Amniotic epithelial cell (primary cell): Measurements from ENCODE around the gene OTX1.
"Not testable (repeated sequence)": the region's sequence is repeated elsewhere in the genome, so short reads cannot be mapped to it uniquely, and the experiment has no call there.

Experiments
- DNase-seq: peaks from one replicate; pipeline ENCODE4 v3.0.0-alpha.2; 2010; ENCODE audit warnings: low read depth

Gene OTX1

DNA sequence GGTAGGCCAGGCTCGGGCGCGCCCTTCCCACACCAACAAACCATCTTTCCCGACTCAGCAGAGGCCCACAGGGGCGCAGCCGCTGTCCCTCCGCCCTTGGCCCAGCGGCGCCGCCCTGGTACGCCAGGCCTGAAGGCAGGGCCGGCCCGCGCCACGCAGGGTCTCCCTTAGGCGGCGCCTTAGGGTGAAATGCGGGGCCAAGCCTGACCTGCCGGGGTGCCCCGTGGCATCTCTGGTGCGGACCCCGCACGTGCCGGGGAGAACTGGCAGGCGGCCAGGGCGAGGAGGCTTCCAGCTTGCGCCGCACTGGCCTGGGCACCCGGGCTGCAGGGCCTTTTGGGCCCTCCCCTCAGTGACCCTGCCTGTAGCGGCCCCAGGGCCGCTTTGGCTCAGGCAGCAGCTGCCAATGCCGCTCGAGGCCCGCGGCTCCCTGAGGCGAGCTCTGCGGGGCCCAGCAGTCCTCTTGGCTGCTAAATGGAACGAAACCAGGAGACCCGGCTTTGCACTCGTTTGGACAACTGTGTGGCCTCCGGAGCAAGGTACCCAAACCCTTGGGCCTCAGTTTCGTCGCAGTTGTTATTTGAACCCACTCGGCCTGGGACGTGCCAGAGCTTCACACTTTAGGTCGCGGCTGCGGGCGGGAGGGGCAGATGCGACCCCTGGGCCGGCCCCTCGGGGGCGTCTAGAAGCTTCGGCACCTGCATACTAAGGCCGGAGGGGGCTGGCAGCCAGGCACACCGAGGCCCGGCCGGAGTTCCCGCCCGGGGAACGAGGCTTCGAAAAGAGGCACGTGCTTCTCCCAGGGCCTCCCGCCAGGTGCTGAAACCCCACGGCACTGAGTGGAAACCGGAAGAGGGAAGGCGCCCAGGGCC is 8.5 kb downstream of the OTX1 start:
- DNase-seq = no peak

DNA sequence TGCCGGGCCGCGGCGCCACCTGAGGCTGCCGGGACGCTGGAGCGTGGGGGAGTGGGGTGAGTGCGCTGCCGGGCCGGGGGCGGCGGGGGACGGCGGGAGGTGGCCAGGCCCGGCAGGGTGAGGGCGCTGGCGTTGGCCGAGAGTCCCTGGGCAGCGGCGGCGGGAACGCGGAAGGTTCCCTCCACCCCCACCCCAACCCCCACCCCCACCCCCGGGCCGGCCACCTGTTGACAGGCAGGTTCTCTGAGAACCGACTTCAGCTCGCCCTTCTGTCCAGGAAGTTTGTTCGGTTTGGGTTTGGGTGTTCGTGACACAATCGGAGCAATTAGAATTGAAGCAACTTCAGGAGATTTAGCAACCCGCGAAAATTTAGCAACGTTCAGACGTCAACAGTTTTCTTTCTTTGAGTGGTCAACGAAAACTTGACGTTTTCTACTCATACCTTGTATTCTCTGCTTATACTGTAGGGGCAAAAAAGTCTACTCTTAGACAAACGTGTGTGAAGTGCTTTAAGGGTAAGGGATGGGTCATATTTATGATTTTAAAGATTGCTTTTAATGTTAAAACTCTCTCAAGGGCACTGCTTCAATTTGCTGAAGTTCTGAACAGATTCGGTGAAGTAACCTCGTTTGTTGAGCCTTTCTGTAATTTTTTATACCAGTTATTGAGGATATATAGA is 9.3 kb downstream of the OTX1 start:
- no peak for DNase-seq

DNA sequence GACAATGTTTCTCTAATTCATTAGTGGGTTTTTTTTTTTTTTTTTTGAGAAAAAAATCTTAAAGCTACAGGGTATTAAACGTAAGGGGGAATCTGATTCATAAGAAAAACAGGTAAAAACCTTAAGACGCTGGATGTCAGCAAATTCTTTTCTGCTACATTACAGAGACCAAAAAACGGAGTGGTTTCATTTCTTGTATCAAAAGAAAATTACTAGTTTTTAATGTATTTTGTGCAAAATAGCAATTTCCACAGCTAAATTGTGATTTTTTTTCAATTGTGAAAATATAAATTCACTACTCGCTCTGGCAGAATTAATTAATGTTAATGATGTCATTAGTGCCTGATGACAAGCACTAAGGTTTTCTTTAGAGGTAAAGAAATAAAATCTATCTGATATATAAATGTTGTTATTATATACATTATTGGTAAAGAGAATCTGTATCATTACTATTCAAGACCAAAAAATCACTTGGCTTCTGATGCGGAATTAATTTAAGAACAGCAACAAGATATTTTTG is 9.9 kb downstream of the OTX1 start:
- no peak for DNase-seq

DNA sequence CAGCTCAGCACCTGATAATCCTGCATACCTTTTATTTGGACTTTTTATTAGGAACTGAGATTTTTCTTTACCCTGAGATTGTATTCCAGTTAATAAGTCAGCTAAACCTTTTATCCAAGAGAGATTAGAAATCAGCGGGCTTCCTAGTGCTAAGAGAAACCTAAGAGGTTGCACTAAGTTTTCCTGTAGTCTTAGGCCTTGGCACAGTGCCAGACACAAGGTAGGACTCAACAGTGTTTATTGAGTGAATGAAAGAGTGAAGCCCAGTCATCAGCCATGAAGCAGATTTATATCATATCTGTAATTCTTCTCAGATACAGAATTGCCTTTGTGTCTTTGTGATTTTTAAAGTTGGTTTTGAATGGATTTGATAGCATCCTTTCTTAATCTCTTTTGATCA is 13.6 kb downstream of the OTX1 start:
- DNase-seq = no peak

DNA sequence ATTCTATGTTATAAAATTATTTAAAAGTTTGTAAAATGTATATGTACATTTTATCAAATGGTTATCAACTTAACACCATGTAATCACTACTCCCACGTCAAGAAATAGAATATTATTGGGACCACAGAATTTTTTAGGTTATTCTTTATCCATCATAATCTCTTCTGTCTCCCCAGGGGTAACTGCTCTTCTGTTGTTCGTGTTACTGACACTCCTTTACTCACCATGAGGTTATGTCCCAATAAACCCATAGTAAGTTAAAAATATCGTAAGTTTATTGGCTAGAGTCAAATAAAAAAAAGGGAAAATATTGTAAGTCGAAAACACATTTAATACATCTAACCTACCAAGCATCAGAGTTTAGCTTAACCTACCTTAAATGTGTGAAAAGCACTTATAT is 14.0 kb downstream of the OTX1 start:
- DNase-seq = no peak

DNA sequence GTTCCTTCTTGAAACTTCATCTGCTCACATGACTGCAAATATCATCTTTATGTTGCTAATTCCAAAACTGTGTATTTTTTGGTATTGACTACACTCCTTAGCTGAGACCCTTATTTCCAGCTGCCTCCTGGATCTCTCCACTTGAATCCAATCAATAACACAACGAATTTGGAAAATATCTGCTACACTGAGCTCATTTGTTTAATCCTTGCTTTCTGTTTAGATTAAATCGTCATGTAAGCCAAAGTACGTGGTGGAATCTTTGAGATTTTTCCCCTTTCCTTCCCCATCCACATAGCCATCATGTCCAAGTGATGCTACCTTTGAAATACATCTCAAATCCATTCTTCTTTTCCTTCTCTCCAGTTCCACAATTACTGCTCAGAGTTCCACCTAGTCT is 15.6 kb downstream of the OTX1 start:
- no peak for DNase-seq

DNA sequence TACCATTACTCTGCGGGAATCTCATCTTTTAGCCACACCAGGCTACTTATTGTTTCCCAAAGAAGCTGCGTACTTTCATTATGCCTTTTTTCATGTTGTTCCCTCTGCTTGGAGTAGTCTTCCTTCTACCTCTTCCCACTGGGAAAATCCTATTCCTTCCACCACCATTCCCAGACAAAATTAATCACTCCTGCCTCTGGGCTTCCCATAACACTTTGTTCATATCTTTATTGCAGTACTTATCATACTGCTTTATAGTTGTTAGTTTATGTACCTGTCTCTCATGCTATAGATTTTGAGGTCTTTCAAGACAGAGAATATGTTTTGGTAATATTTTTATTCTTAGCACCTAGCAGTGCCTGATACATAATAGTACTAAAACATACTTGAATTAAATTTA is 16.2 kb downstream of the OTX1 start:
- DNase-seq = no peak

DNA sequence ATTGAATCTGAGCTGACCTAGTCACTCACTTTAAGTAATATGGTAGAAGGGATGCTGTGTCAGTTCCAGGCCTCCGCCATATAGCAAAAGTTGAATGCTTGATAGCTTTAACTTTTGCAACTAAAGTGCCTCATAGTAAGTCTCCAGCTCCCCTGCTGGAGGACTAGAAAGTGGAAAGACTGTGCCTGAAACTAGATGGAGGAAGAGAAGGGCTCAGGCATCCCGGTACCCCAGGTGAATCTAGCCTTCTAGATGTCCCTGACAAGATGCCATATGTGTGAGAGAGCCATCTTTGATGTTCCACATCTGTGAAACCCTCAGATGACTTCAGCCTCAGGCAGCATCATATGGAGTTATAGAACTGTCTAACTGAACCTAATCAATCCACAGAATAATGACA is 21.0 kb downstream of the OTX1 start:
- no peak for DNase-seq

DNA sequence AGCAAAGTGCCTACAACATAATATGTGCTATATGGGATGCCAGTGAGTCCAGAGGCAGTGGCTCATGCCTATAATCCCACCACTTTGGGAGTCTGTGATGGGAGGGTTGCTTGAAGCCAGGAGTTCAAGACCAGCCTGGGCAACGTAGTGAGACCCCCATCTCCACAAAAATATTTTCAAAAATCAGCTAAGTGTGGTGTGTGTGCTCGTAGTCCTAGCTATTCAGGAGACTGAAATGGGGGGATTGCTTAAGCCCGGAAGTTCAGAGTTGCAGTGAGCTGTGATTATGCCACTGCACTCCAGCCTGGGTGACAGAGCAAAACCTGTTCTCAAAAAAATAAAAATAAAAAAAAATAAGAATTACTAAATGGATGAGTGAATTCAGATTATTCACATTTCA is 23.4 kb downstream of the OTX1 start:
- DNase-seq = no peak

DNA sequence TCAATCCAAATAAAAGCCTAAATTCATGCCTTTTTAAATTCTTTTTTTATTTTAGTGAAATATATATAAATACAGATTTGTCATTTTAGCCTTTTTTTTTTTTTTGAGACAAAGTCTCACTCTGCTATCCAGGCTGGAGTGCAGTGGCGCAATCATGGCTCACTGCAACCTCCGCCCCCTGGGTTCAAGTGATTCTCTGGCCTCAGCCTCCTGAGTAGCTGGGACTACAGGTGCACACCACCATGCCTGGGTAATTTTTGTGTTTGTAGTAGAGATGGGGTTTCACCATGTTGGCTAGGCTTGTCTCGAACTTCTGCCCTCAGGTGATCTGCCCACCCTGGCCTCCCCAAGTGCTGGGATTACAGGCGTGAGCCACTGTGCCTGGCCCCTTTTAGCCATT is 23.8 kb downstream of the OTX1 start:
- DNase-seq = not testable (repeated sequence)

DNA sequence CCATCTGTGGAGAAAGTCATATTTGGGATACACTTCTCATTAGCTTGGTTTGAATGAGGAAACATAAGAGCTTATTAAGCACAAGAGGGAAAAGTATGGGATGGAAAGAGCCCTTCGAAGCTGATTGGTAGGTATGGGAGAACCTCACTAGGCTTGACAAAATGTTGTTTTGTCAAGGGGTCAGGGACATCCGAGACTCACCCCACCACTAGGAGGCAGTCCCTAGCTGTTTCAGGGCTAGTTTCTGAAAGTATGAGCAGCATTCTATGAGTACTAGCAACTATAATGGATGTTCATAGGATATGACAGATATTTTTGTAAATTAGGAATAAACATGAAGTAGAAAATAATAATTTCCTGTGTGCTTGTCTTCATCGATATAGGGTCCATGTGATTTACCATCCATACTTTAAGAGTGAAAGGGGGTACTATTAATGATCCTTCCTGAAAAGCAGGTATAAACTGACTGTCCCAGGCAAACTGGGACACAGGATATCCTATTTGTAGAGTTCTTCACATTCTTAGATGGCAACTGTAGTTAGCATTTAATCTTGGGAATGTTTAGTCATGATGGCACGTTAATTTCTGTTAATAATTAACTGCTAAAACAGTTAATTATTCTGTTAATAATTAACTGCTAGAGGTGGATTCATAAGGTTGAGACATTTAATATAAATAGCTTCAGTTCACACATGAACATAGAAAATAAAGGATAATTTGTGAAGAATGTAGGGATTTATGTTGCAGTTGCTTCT is 28.4 kb downstream of the OTX1 start:
- no peak for DNase-seq

DNA sequence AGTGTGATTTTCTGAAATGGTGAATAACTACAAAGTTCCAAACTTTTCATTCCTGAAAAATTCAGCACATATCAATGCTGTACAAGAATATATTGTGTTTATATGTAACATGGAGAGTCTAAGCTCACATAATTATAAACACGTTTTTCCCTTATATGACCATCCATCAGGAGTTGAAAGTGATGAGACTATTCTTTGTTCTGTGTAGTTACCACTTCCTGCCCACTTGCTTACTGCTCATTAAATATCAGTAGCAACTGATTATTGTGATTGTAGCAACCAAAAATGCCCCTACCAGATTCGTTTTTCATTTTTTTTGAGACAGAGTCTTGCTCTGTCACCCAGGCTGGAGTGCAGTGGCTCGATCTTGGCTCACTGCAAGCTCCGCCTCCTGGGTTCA is 30.8 kb downstream of the OTX1 start:
- no peak for DNase-seq

DNA sequence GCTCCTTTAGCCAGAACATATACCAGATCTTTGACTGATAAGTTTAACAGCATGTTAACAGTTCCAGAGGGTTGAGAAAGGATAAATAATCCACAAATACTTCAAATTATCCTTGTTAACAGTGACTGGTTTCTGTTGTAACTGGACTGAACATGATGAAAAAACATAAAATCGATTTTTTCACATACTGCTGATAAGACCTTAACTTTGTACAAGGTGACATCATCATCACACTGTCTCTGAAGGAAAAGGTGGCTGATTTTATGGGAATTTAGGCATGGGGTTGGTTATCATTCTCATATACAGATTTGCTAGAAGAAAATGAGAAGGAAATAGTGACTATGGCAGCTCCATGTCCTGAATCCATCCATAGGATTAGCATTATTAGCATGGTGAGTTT is 36.1 kb downstream of the OTX1 start:
- DNase-seq = no peak

DNA sequence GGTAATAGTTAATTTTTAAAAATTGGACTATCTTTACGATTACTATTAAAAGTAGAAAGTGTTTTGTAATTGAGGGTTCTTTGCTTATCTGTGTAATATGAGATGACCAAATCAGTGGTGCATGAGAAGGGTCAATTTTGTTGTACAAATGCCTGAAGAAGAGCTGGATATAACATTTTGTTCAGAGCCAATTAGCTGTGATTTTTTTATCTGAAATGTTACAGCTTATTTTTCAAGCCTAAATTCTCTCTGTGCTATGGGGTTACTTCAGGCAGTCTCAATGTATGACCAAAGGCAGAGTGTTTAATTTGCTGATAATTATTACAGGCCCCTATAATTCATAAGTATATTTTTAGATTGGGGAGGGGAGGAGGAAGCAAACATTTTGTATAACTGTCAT is 41.8 kb downstream of the OTX1 start:
- no peak for DNase-seq

DNA sequence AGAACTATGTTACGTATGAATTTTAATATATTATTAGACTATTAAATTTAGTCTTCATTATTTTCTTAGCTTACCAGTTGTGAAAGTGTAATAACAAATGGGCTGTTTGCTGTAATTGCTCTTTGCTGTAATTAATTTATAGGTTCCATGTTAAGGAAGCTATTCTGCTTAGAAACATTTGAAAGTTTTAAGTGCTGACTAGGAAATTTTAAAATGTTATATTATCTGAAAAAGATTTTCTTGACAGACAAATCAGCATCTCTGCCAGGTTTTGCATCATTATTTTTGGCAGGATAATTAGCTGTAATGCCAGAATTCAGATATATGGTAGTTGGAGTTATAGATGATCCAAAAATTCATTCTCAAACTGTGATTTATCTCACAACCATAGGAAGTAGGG is 42.2 kb downstream of the OTX1 start:
- DNase-seq = no peak

DNA sequence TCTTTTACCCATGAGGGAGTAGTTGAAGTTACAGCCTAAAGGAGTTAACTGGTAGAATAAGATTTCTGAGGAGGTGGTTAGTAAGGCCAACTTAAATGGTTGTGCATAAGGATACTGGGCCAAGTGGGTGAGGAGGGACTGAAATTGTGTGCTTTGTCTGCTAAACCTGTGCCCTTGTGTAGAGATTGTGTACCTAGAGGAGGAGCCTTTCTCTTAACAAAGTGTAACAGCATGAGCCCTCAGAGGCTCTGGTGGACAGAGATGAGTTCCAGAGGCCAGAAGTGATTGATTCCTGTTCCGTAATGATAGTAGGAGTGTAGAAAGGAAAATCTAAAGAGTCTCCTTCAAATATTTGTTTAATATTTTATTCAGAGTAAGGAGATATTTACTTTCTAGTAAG is 42.9 kb downstream of the OTX1 start:
- no peak for DNase-seq

DNA sequence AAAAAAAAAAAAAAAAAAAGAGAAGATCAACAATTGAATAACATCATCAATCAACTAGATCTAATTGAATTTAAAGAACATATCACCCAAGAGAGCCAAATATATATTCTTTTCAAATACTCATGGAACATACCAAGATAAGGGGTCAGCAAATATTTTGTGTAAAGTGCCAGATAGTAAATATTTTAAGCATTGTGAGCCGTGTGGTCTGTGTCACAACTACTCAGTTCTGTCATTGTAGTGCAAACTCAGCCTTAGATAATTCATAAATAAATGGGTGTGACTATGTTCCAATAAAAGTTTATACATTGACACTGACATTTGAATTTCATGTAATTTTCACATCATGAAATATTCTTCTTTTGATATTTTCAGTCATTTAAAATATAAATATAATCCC is 45.9 kb downstream of the OTX1 start:
- DNase-seq = no peak

DNA sequence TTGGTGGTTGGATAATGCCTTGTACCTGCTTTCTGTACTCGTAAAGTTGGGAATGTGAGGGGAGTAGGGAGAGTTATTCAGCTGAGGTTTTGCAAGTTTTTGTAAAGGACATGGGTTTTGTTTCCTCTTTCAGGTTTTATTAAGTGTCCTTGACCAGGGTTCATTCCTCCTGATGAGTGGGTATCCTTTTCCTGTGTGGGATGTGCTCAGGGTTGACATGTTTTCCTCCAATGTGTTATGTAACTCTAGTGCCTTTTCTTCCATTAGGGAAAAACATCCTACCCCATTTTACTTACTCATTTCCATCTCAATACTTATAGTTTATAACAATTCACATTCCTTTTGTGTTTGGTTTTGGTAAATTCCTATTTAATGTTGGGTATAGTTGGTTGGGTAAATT is 48.4 kb downstream of the OTX1 start:
- DNase-seq = no peak

DNA sequence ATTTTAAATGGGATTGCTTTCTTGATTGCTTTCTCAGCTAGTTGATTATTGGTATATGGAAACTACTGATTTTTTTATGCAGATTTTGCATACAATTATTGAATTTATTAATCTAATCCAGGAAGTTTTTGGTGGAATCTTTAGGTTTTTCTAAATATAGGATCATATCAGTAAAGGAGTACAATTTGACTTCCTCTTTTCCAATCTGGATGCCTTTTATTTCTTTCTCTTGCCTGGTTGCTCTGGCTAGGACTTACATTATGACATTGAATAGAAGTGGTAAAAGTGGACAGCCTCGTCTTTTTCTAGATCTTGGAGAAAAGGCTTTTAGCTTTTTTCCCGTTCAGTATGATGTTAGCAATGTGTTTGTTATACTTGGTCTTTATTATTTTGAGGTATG is 51.3 kb downstream of the OTX1 start:
- no peak for DNase-seq

DNA sequence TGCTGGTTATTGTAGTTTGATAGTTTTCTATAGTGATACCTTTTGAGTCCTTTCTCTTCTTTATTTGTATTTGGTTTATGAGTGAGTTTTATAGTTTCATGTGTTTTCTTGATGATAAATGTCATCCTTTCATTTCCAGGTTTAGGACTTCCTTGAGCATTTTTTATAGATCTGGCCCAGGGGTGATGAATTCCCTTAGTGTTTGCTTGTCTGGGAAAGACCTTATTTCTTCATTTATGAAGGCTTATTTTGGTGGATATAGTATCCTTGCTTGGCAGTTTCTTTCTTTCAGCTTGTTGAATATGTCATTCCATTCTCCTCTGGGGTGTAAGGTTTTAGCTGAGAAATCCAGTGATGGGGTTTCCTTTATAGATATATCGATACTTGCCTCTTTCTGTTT is 53.9 kb downstream of the OTX1 start:
- no peak for DNase-seq
